Urinary bladder (tissue), 4 donors: ENCODE results near the gene LRRC18. TPM values are rescaled to one million over a fixed set of nuclear protein-coding genes. Genes with fewer than 3 reads are reported as not detected.

Experiments used
- DNase-seq: peaks from one replicate; pipeline ENCODE4 v3.0.0-alpha.2; 2015; ENCODE audit errors: extremely low spot score
- H3K27ac ChIP-seq: one replicate; pipeline ENCODE4 v1.5.1; 2013; ENCODE audit warnings: low read depth, mild to moderate bottlenecking, moderate library complexity
- H3K36me3 ChIP-seq: one replicate; pipeline ENCODE4 v1.6.1; 2013; ENCODE audit warnings: mild to moderate bottlenecking, moderate library complexity; ENCODE audit not compliant: insufficient read depth
- H3K4me1 ChIP-seq: one replicate; pipeline ENCODE4 v1.6.1; 2013; ENCODE audit warnings: mild to moderate bottlenecking, moderate library complexity; ENCODE audit not compliant: insufficient read depth
- H3K4me3 ChIP-seq: one replicate; pipeline ENCODE4 v1.5.1; 2013; ENCODE audit warnings: low read depth, low read length
- WGBS: extraction: QIAGEN DNeasy Blood & Tissue Kit; methylation state at CpG from one replicate; pipeline ENCODE4 v1.1.7; 2013; 5-methylcytosine and 5-hydroxymethylcytosine counted together
- polyA plus RNA-seq: library from polyadenylated mRNA; stranded (reverse); fragments of 200-250 nt; gene quantifications from one replicate; pipeline ENCODE4 v1.2.3, GENCODE V29; 2013
- total RNA-seq: library from RNA; depleted of rRNA; stranded (reverse); fragments of >200 nt; gene quantifications from one replicate; pipeline ENCODE4 v1.2.3, GENCODE V29; 2014
- donor health status: healthy with polysubstance abuse.
- donor health status: healthy.

Gene LRRC18
- total and polyA plus RNA-seq, 2 donors, result 0.32 to 0.47 TPM

- Histone ChIP-seq H3K27ac (no peak overlapping the region), H3K4me1 (no peaks in the 10 kb centered on the region), H3K4me3 (no peak overlapping the region), H3K36me3 (no peaks in the 10 kb centered on the region)
- WGBS, result 61% methylated on average over 6 of the region's 6 CpGs
- DNase-seq, result no peak
These were observed 44.5 kb downstream of the LRRC18 start for GRCh38 chr10:48894911-48895802.

- 89% methylated on average over 11 of the region's 11 CpGs for WGBS
- no peaks in the 10 kb centered on the region for H3K4me1 ChIP-seq
These were observed 48.5 kb downstream of the LRRC18 start for GRCh38 chr10:48890888-48891850.

GRCh38 chr10:48887982-48888381 is 51.7 kb downstream of the LRRC18 start:
- Histone ChIP-seq H3K4me1 (no peaks in the 10 kb centered on the region), H3K4me3 (no peak overlapping the region), H3K36me3 (no peaks in the 10 kb centered on the region), H3K27ac (no peak overlapping the region)
- WGBS, result 65% methylated on average over 1 of the region's 1 CpG
- no peak for DNase-seq

More at GRCh38 chr10:48890888-48891850, 48.5 kb downstream of the LRRC18 start:
- Histone ChIP-seq H3K36me3 (no peaks in the 10 kb centered on the region), H3K27ac (no peak overlapping the region), H3K4me3 (no peak overlapping the region)
- no peak for DNase-seq

GRCh38 chr10:48885376-48885775 is 54.3 kb downstream of the LRRC18 start:
- H3K4me1 ChIP-seq, result no peaks in the 10 kb centered on the region
- H3K27ac ChIP-seq, result no peak overlapping the region
- 32% methylated on average over 2 of the region's 2 CpGs for WGBS
- DNase-seq, result no peak
- no peak overlapping the region for H3K4me3 ChIP-seq
- H3K36me3 ChIP-seq, result no peaks in the 10 kb centered on the region

- 86% methylated on average over 9 of the region's 9 CpGs for WGBS
- H3K27ac ChIP-seq, result no peak overlapping the region
- H3K36me3 ChIP-seq, result no peaks in the 10 kb centered on the region
- no peaks in the 10 kb centered on the region for H3K4me1 ChIP-seq
- no peak overlapping the region for H3K4me3 ChIP-seq
- DNase-seq, result no peak
These were observed 55.2 kb downstream of the LRRC18 start for GRCh38 chr10:48884179-48885045.

- Histone ChIP-seq H3K27ac (no peak overlapping the region), H3K36me3 (no peaks in the 10 kb centered on the region), H3K4me1 (no peaks in the 10 kb centered on the region), H3K4me3 (no peak overlapping the region)
- 68% methylated on average over 4 of the region's 4 CpGs for WGBS
- no peak for DNase-seq
These were observed 55.9 kb downstream of the LRRC18 start for GRCh38 chr10:48883701-48884100.

- Histone ChIP-seq H3K4me1 (no peaks in the 10 kb centered on the region), H3K27ac (no peak overlapping the region), H3K4me3 (no peak overlapping the region), H3K36me3 (no peaks in the 10 kb centered on the region)
- 87% methylated on average over 2 of the region's 2 CpGs for WGBS
- no peak for DNase-seq
These were observed 56.8 kb downstream of the LRRC18 start for GRCh38 chr10:48882881-48883280.

GRCh38 chr10:48881937-48882336 is 57.7 kb downstream of the LRRC18 start:
- Histone ChIP-seq H3K27ac (no peak overlapping the region), H3K4me3 (no peak overlapping the region), H3K4me1 (no peaks in the 10 kb centered on the region), H3K36me3 (no peaks in the 10 kb centered on the region)
- 83% methylated on average over 1 of the region's 1 CpG for WGBS
- DNase-seq, result no peak

GRCh38 chr10:48880016-48880705 is 59.5 kb downstream of the LRRC18 start:
- H3K4me1 ChIP-seq, result no peaks in the 10 kb centered on the region
- WGBS, result 61% methylated on average over 11 of the region's 11 CpGs
- no peak for DNase-seq
- H3K27ac ChIP-seq, result no peak overlapping the region
- H3K4me3 ChIP-seq, result no peak overlapping the region
- no peaks in the 10 kb centered on the region for H3K36me3 ChIP-seq

GRCh38 chr10:48879451-48879850 is 60.2 kb downstream of the LRRC18 start:
- DNase-seq, result no peak
- WGBS, result 49% methylated on average over 5 of the region's 5 CpGs
- no peak overlapping the region for H3K4me3 ChIP-seq
- H3K36me3 ChIP-seq, result no peaks in the 10 kb centered on the region
- H3K4me1 ChIP-seq, result no peaks in the 10 kb centered on the region
- no peak overlapping the region for H3K27ac ChIP-seq

GRCh38 chr10:48878091-48878490 is 61.5 kb downstream of the LRRC18 start:
- no peak for DNase-seq
- 87% methylated on average over 3 of the region's 3 CpGs for WGBS
- no peaks in the 10 kb centered on the region for H3K36me3 ChIP-seq
- H3K27ac ChIP-seq, result no peak overlapping the region
- H3K4me1 ChIP-seq, result no peaks in the 10 kb centered on the region
- H3K4me3 ChIP-seq, result no peak overlapping the region

GRCh38 chr10:48872234-48872633 is 67.4 kb downstream of the LRRC18 start:
- no peaks in the 10 kb centered on the region for H3K4me1 ChIP-seq
- DNase-seq, result no peak
- H3K27ac ChIP-seq, result no peak overlapping the region
- H3K36me3 ChIP-seq, result no peaks in the 10 kb centered on the region
- no peak overlapping the region for H3K4me3 ChIP-seq
- WGBS, result 84% methylated on average over 1 of the region's 1 CpG
